ENCODE results near the gene UCK2. TPM values are rescaled to one million over a fixed set of nuclear protein-coding genes. Genes with fewer than 3 reads are reported as not detected.

The UCK2 gene
- total and polyA plus RNA-seq, 2 of the 8 experiments (the other 6 are each of a cell fraction or from before 2014, with no cell fraction given) = 103 to 109 TPM

- Histone ChIP-seq H3K4me3 (ENCODE audit: extremely low read depth in 1 of 4, insufficient read depth in 2 of 4, low read depth in 3 of 4, low read length in 4 of 4) (peak overlapping the region in 1 of 4 experiments; percentile 15; a peak in 3 of 8 replicates), H2AFZ (ENCODE audit: low read length) (no peak overlapping the region), H3K4ac (replicated peaks; ENCODE audit: insufficient read length, low read depth, low read length) (no peak overlapping the region), H2BK12ac (ENCODE audit: low read depth, low read length) (peak overlapping the region; percentile 92; the same call in 1 of the 2 replicates), H2BK120ac (replicated peaks; ENCODE audit: low read depth, low read length) (no peak overlapping the region), H3K14ac (ENCODE audit: insufficient read length) (no peak overlapping the region), H3K23me2 (ENCODE audit: low read depth, low read length) (no peaks in the 10 kb centered on the region; the same call in 1 of the 2 replicates), H3K4me2 (ENCODE audit: insufficient read depth in 1 of 2, low read depth in 2 of 2, low read length in 2 of 2) (peak overlapping the region; percentile 6 to 19; a peak in 3 of 4 replicates), H2AK5ac (ENCODE audit: low read depth, low read length) (no peak overlapping the region), H3K79me2 (ENCODE audit: control insufficient read depth in 1 of 2, insufficient read depth in 2 of 2, low read length in 2 of 2) (no peaks in the 10 kb centered on the region), H3K4me1 (replicated peaks in 1 of 4; ENCODE audit: control insufficient read depth in 3 of 4, insufficient read depth in 4 of 4, low read length in 3 of 4) (peaks cover 5 to 12% (median 7%) of the 10 kb centered on the region in 4 experiments), H3K36me3 (ENCODE audit: control insufficient read depth in 2 of 4, insufficient read depth in 4 of 4, low read length in 3 of 4) (no peaks in the 10 kb centered on the region), H4K20me1 (replicated peaks in 1 of 2; ENCODE audit: control insufficient read depth in 1 of 2, insufficient read depth in 2 of 2, low read length in 2 of 2) (peaks cover 0 to 1% of the 10 kb centered on the region in 2 experiments), H3K9me3 (ENCODE audit: insufficient read depth in 2 of 2, low read depth in 1 of 2, low read length in 1 of 2) (no peaks in the 10 kb centered on the region), H3K56ac (replicated peaks; ENCODE audit: insufficient read length, low read depth, low read length) (no peak overlapping the region), H3K79me1 (ENCODE audit: low read depth, low read length) (no peaks in the 10 kb centered on the region), H3K27ac (ENCODE audit: low read depth, low read length) (no peak overlapping the region), H4K91ac (replicated peaks; ENCODE audit: insufficient read length, low read length) (peak overlapping the region; percentile 34), H2BK15ac (ENCODE audit: low read length) (no peak overlapping the region), H3K9ac (replicated peaks in 1 of 4; ENCODE audit: extremely low read depth in 1 of 4, low read depth in 3 of 4, low read length in 3 of 4) (no peak overlapping the region; a peak in 1 of 7 replicates), H3K23ac (ENCODE audit: insufficient read length) (no peak overlapping the region), H3K27me3 (replicated peaks in 1 of 4; ENCODE audit: control insufficient read depth in 3 of 4, extremely low read depth in 1 of 4, insufficient read depth in 3 of 4, low read length in 3 of 4) (no peaks in the 10 kb centered on the region; a peak in 1 of 7 replicates), H3K18ac (ENCODE audit: extremely low read depth, low read length) (no peak overlapping the region; the same call in 1 of the 2 replicates), H4K8ac (ENCODE audit: extremely low read depth, insufficient read depth, low read length) (no peak overlapping the region; the same call in 1 of the 2 replicates), H2BK5ac (ENCODE audit: low read depth, low read length) (0 out of 2 replicates have a peak overlapping the region, but pooled peaks have one; percentile 9), H2BK20ac (ENCODE audit: low read length) (peak overlapping the region; percentile 55; the same call in 1 of the 2 replicates), H4K5ac (ENCODE audit: insufficient read length, low read depth, low read length) (no peak overlapping the region)
- FAIRE-seq = no peak
- POLR2A ChIA-PET (ENCODE audit: partially characterized antibody) = no interaction called here
- no peak for TF ChIP-seq NRF1 (IDR thresholded peaks at IDR 0.05; ENCODE audit: low read depth, low read length)
- no peak for TF ChIP-seq SP2 (IDR thresholded peaks at IDR 0.05; ENCODE audit: low read length)
- no peak for TF ChIP-seq RFX5 (IDR thresholded peaks at IDR 0.05; ENCODE audit: borderline replicate concordance, low read depth, low read length)
- no peak for TF ChIP-seq CTCF (IDR thresholded peaks at IDR 0.05; ENCODE audit: control extremely low read depth in 1 of 3, insufficient read depth in 1 of 3, low read depth in 1 of 3, low read length in 3 of 3)
- no peak for TF ChIP-seq SRF (IDR thresholded peaks at IDR 0.05; ENCODE audit: low read depth, low read length)
- TF ChIP-seq USF2 (IDR thresholded peaks at IDR 0.05; ENCODE audit: low read length) = no peak
- DNase-seq (ENCODE audit: low read depth in 1 of 2, low spot score in 2 of 2) = no peak
- CTCF ChIA-PET (ENCODE audit: partially characterized antibody) = interaction anchor here (0.7 to 4.6 kb wide), 15 partner anchors 9 to 547 kb away, joined by 3 to 30 read pairs (median 4); no protein-coding TSS in a partner anchor
- WGBS, 2 experiments (ENCODE audit: extremely low coverage in 1 of 2, insufficient coverage in 1 of 2, insufficient read length in 1 of 2, insufficient replicate concordance in 2 of 2, low coverage in 1 of 2, low lambda C conversion rate in 2 of 2, missing lambda C conversion rate in 1 of 2) = 49% methylated on average over 9 of the region's 9 CpGs; no CpG with 5 or more reads in 1 of the 2 experiments
Measured at GRCh38 chr1:165933446-165934170, 106.2 kb downstream of the UCK2 start.

All from H1 (cell line).